ENCODE results near the gene TENM4. TPM values are rescaled to one million over a fixed set of nuclear protein-coding genes. Genes with fewer than 3 reads are reported as not detected.

TENM4 gene
- polyA plus RNA-seq, 3 donors, result 0.31 to 1.7 TPM; not detected in 1

DNA sequence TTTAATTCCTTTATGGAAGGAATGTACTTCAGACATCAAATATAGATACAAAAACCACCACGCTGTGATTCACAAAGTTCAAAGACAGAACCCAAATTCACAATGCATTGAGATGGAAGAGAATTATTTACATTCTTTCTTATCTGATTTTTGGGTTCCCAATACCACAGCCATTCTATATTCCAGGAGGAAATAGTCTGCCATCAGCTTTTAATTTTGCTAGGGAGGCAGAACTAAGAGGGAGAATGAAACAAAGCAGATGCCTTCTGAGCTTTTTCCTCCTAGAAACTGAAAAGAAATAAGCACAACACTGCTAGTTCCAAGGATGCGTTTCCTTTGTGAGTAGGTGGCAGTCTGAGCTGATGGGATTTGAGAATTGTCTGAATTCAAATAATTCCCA lies 583.1 kb downstream of the TENM4 start:
- WGBS (ENCODE audit: insufficient coverage), result no CpG with 5 or more reads among the region's 2 CpGs
- H3K27me3 Mint-ChIP-seq (ENCODE audit: low read depth in 3 of 3), result peaks cover 9 to 18% (median 14%) of the 10 kb centered on the region in 3 donors
- Histone ChIP-seq H2AFZ (ENCODE audit: insufficient read depth, low read depth, low read length, poor library complexity, severe bottlenecking) (no peak overlapping the region), H3K27me3 (ENCODE audit: control insufficient read depth in 2 of 2, insufficient read depth in 2 of 2, low read length in 2 of 2) (peaks cover 7 to 18% of the 10 kb centered on the region in 2 donors), H3K36me3 (replicated peaks in 1 of 2; ENCODE audit: control insufficient read depth in 1 of 2, insufficient read depth in 2 of 2, low read length in 2 of 2) (no peaks in the 10 kb centered on the region), H3K9me3 (replicated peaks in 1 of 2; ENCODE audit: control insufficient read depth in 1 of 2, insufficient read depth in 1 of 2, low read length in 2 of 2) (no peaks in the 10 kb centered on the region), H3K79me2 (ENCODE audit: insufficient read depth, low read length) (no peaks in the 10 kb centered on the region), H3K4me3 (replicated peaks in 1 of 3; ENCODE audit: low read depth in 2 of 3, low read length in 3 of 3) (no peak overlapping the region), H3K4me2 (replicated peaks; ENCODE audit: extremely low read depth, low read length, poor library complexity, severe bottlenecking) (no peak overlapping the region), H3K9ac (ENCODE audit: insufficient read depth, low read length, poor library complexity, severe bottlenecking) (no peak overlapping the region), H4K20me1 (ENCODE audit: insufficient read depth, low read length) (no peaks in the 10 kb centered on the region), H3K27ac (ENCODE audit: low read depth in 1 of 2, low read length in 2 of 2) (no peak overlapping the region), H3K4me1 (ENCODE audit: control insufficient read depth in 1 of 2, insufficient read depth in 2 of 2, low read length in 2 of 2) (peaks cover 0 to 2% of the 10 kb centered on the region in 2 donors)
- no peaks in the 10 kb centered on the region for H3K4me1 Mint-ChIP-seq
- no peak for DNase-seq
- H3K36me3 Mint-ChIP-seq, result no peaks in the 10 kb centered on the region
- intact Hi-C loops (cut with micrococcal nuclease), result no loop called here
- H3K9me3 Mint-ChIP-seq, result no peaks in the 10 kb centered on the region
- no peak overlapping the region for H3K27ac Mint-ChIP-seq
- H3K4me3 Mint-ChIP-seq, result no peak overlapping the region
- no peak for TF ChIP-seq CTCF (IDR thresholded peaks at IDR 0.05)

- intact Hi-C loops (cut with micrococcal nuclease), result no loop called here
- Histone ChIP-seq H3K27me3 (ENCODE audit: control insufficient read depth in 2 of 2, insufficient read depth in 2 of 2, low read length in 2 of 2) (peaks cover 7 to 18% of the 10 kb centered on the region in 2 donors), H3K4me2 (replicated peaks; ENCODE audit: extremely low read depth, low read length, poor library complexity, severe bottlenecking) (no peak overlapping the region), H4K20me1 (ENCODE audit: insufficient read depth, low read length) (no peaks in the 10 kb centered on the region), H3K4me1 (ENCODE audit: control insufficient read depth in 1 of 2, insufficient read depth in 2 of 2, low read length in 2 of 2) (peaks cover 14 to 17% of the 10 kb centered on the region in 2 donors), H3K9ac (ENCODE audit: insufficient read depth, low read length, poor library complexity, severe bottlenecking) (no peak overlapping the region), H3K79me2 (ENCODE audit: insufficient read depth, low read length) (no peaks in the 10 kb centered on the region), H2AFZ (ENCODE audit: insufficient read depth, low read depth, low read length, poor library complexity, severe bottlenecking) (no peak overlapping the region), H3K27ac (ENCODE audit: low read depth in 1 of 2, low read length in 2 of 2) (no peak overlapping the region), H3K9me3 (replicated peaks in 1 of 2; ENCODE audit: control insufficient read depth in 1 of 2, insufficient read depth in 1 of 2, low read length in 2 of 2) (no peaks in the 10 kb centered on the region), H3K36me3 (replicated peaks in 1 of 2; ENCODE audit: control insufficient read depth in 1 of 2, insufficient read depth in 2 of 2, low read length in 2 of 2) (no peaks in the 10 kb centered on the region), H3K4me3 (replicated peaks in 1 of 3; ENCODE audit: low read depth in 2 of 3, low read length in 3 of 3) (no peak overlapping the region)
- H3K27me3 Mint-ChIP-seq (ENCODE audit: low read depth in 3 of 3), result peaks cover 9 to 18% (median 14%) of the 10 kb centered on the region in 3 donors
- no peak overlapping the region for H3K27ac Mint-ChIP-seq
- H3K9me3 Mint-ChIP-seq, result no peaks in the 10 kb centered on the region
- no peak overlapping the region for H3K4me3 Mint-ChIP-seq
- TF ChIP-seq CTCF (IDR thresholded peaks at IDR 0.05), result no peak
- no peak for DNase-seq
- H3K36me3 Mint-ChIP-seq, result no peaks in the 10 kb centered on the region
- 67% methylated on average over 1 of the region's 5 CpGs for WGBS (ENCODE audit: insufficient coverage)
- H3K4me1 Mint-ChIP-seq, result peaks cover 6% of the 10 kb centered on the region
Measured at GRCh38 chr11:78856211-78856610, 584.6 kb downstream of the TENM4 start.

Data from CD14-positive monocyte (primary cell).